ENCODE data around the gene LMNTD1. TPM values are rescaled to one million over a fixed set of nuclear protein-coding genes. Genes with fewer than 3 reads are reported as not detected.

The LMNTD1 gene
- polyA plus RNA-seq, 1 of the 3 experiments (the other 2 are of a cell fraction): 0.20 TPM

- Histone ChIP-seq H3K4me1 (ENCODE audit: control insufficient read depth in 1 of 2, insufficient read depth in 2 of 2, low read depth in 1 of 2, low read length in 1 of 2) (no peaks in the 10 kb centered on the region), H3K9me3 (no peaks in the 10 kb centered on the region), H3K27ac (ENCODE audit: low read depth in 2 of 2, low read length in 1 of 2) (no peak overlapping the region), H2AFZ (ENCODE audit: low read depth) (no peak overlapping the region), H4K20me1 (ENCODE audit: insufficient read depth) (no peaks in the 10 kb centered on the region), H3K4me3 (ENCODE audit: low read depth in 2 of 2, low read length in 1 of 2) (no peak overlapping the region), H3K9me2 (no peaks in the 10 kb centered on the region), H3K79me2 (ENCODE audit: insufficient read depth) (no peaks in the 10 kb centered on the region), H3K36me3 (replicated peaks in 1 of 2; ENCODE audit: control insufficient read depth in 1 of 2, insufficient read depth in 2 of 2, low read length in 1 of 2) (no peaks in the 10 kb centered on the region), H3F3A (replicated peaks; ENCODE audit: insufficient read depth) (no peaks in the 10 kb centered on the region), H3K9ac (no peak overlapping the region), H3K4me2 (no peak overlapping the region), H3K27me3 (ENCODE audit: insufficient read depth) (no peaks in the 10 kb centered on the region)
- DNase-seq: no peak
- CTCF ChIA-PET: no interaction called here
- TF ChIP-seq ELF1 (IDR thresholded peaks at IDR 0.05) (no peak), CHD2 (IDR thresholded peaks at IDR 0.05; ENCODE audit: low read length, partially characterized antibody) (no peak), YY1 (IDR thresholded peaks at IDR 0.05; ENCODE audit: low read depth) (no peak), PBX3 (IDR thresholded peaks at IDR 0.05) (no peak), FOXJ3 (CRISPR knock-in tag; IDR thresholded peaks at IDR 0.05) (no peak), MXI1 (IDR thresholded peaks at IDR 0.05; ENCODE audit: low read depth, low read length) (no peak), RAD21 (IDR thresholded peaks at IDR 0.05; ENCODE audit: low read length) (no peak), SMC3 (IDR thresholded peaks at IDR 0.05; ENCODE audit: low read depth, low read length) (no peak), FOSL2 (IDR thresholded peaks at IDR 0.05; ENCODE audit: borderline replicate concordance, low read depth) (no peak), USF2 (IDR thresholded peaks at IDR 0.05; ENCODE audit: borderline replicate concordance, low read depth, low read length) (no peak), GATA2 (CRISPR knock-in tag; IDR thresholded peaks at IDR 0.05) (no peak), JUND (IDR thresholded peaks at IDR 0.05) (no peak), SIN3A (IDR thresholded peaks at IDR 0.05; ENCODE audit: borderline replicate concordance, low read depth, low read length) (no peak)
- TF ChIP-seq, protein P1, sequence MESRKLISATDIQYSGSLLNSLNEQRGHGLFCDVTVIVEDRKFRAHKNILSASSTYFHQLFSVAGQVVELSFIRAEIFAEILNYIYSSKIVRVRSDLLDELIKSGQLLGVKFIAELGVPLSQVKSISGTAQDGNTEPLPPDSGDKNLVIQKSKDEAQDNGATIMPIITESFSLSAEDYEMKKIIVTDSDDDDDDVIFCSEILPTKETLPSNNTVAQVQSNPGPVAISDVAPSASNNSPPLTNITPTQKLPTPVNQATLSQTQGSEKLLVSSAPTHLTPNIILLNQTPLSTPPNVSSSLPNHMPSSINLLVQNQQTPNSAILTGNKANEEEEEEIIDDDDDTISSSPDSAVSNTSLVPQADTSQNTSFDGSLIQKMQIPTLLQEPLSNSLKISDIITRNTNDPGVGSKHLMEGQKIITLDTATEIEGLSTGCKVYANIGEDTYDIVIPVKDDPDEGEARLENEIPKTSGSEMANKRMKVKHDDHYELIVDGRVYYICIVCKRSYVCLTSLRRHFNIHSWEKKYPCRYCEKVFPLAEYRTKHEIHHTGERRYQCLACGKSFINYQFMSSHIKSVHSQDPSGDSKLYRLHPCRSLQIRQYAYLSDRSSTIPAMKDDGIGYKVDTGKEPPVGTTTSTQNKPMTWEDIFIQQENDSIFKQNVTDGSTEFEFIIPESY (IDR thresholded peaks at IDR 0.05; ENCODE audit: borderline replicate concordance, low read depth): no peak
- POLR2A ChIA-PET: no interaction called here
These were observed 80.6 kb downstream of the LMNTD1 start for GRCh38 chr12:25472453-25472852.

DNA sequence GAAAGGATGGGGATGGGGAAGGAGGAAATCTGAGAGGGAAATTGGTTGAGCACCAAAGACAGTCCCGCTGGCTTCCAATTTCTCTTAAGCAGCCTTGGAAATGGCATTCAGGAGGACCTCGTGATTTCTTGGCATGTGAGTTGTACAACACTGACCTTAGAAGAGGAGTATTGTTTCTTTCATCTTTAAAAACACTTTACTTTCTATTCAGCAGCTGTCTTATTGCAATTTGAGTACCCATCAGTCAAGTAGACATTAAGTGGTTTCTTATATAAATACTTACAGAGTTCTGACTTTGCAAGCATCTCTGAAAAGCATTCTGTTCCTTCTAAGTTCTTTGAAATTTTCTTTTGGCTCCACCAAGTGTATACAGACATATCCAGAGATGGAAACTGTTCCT is 83.2 kb downstream of the LMNTD1 start:
- no peaks in the 10 kb centered on the region for H3K79me2 ChIP-seq (ENCODE audit: insufficient read depth)
- H3K4me3 ChIP-seq (ENCODE audit: low read depth in 2 of 2, low read length in 1 of 2): no peak overlapping the region
- no peaks in the 10 kb centered on the region for H3K27me3 ChIP-seq (ENCODE audit: insufficient read depth)
- no peaks in the 10 kb centered on the region for H3K36me3 ChIP-seq (replicated peaks in 1 of 2; ENCODE audit: control insufficient read depth in 1 of 2, insufficient read depth in 2 of 2, low read length in 1 of 2)
- TF ChIP-seq NFIC (IDR thresholded peaks at IDR 0.05; ENCODE audit: borderline replicate concordance): no peak
- TF ChIP-seq POLR2AphosphoS5 (IDR thresholded peaks at IDR 0.05; ENCODE audit: low read depth, low read length): no peak
- no peak for TF ChIP-seq SMC3 (IDR thresholded peaks at IDR 0.05; ENCODE audit: low read depth, low read length)
- H4K20me1 ChIP-seq (ENCODE audit: insufficient read depth): no peaks in the 10 kb centered on the region
- H2AFZ ChIP-seq (ENCODE audit: low read depth): no peak overlapping the region
- DNase-seq: no peak
- no peaks in the 10 kb centered on the region for H3K9me3 ChIP-seq
- ChIA-PET CTCF (interaction anchor here (1.8 kb wide), 1 partner anchor 34 kb away, joined by 5 read pairs; no protein-coding TSS in a partner anchor), POLR2A (no interaction called here)
- no peaks in the 10 kb centered on the region for H3K4me1 ChIP-seq (ENCODE audit: control insufficient read depth in 1 of 2, insufficient read depth in 2 of 2, low read depth in 1 of 2, low read length in 1 of 2)
- H3K9me2 ChIP-seq: no peaks in the 10 kb centered on the region
- H3F3A ChIP-seq (replicated peaks; ENCODE audit: insufficient read depth): no peaks in the 10 kb centered on the region
- no peak overlapping the region for H3K27ac ChIP-seq (ENCODE audit: low read depth in 2 of 2, low read length in 1 of 2)
- no peak overlapping the region for H3K4me2 ChIP-seq
- no peak overlapping the region for H3K9ac ChIP-seq
- WGBS (ENCODE audit: low lambda C conversion rate): 87% methylated on average over 2 of the region's 2 CpGs
